NCI-H524 treated with DMSO at 0.1 percent for 48 hours (cell line): ENCODE measurements around the gene GBA2.

Experiments
- DNase-seq: peaks from one replicate; lab custom pipeline; 2025; lab: John Stamatoyannopoulos, UW

Gene GBA2

GRCh38 chr9:35763803-35764202, 14.8 kb upstream of the GBA2 start:
- DNase-seq: no peak

DNA sequence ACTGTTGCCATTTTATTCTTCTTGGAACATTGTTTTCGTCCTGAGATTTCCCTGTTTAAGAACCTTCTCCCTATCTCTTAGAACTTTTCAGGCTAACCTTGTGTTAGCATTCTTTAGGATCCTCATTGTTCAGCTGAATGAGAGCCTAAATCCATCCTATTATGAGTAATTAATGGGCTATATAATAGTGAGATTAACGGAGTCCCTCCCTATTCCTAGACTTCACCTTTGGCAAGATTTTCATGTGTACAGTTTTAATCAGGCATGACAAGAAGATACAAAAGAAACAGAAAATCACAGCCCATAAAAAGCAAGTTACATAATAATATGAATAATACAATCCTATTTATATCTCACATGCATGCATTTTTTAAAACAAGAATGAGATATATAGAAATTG, 14.2 kb upstream of the GBA2 start:
- no peak for DNase-seq

DNA sequence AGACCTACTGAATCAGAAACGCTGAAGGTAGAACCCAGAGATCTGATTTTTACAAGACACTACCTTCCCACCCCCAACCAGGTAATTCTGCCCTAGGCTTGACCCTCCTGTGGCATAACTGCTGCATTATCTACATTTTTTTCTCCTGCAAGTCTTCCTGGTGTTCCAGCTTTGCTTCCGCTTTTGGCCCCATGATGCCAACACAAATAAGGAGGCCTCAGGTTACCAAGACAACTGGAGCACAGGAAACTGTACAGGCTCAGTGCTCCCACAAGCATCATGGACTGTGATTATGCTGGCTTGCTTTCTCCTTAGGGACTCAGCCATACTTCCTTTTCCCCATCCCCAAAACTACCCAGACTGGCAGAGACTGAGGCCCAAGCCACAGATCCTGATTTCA, 11.6 kb upstream of the GBA2 start:
- DNase-seq: no peak

DNA sequence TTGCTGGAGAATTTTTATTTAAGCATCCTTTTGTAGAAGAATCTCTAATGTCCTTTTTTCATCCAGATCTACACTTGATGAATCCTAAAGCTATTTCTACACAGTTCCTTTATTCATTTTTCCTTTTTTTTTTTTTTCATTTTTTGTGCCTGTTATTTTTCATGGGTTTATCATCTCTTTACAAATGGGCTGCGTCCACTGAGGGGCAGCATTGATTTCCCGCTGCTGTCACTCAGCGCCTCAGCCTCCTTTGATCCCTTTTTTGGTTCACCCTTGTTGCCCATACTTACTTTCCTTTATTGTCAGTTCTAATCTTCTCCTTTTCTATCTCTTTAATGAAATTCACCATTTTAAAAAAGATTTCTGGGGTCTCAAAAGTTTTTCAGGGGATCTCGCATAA, 10.8 kb upstream of the GBA2 start:
- no peak for DNase-seq

DNA sequence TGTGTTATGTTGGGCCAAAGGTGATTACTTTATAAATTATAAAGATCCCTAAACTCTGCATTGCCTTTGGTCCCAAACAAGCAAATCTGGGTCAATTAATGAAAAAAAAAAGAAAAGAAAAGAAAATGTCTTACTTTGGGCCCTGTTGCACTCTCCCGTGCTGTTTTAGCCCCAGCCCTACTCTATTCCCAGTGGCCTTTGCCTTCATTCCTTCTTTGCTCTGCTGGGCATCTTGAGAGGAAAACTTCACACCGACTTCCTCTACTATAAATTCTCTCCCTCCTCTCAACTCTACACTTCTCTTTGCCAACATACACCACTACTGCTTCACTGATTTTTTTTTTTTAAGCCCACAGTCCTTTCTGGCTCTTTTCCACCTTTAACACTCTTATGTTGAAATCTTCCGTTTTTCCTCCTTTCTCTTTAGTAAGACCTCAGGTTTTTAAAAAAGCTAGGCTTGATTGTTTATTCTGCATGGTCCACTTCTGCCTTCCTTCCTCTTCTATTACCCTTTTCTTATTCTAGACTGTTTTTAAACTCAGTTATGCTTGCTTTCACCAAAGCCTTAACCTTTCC, 9.5 kb upstream of the GBA2 start:
- DNase-seq: no peak

DNA sequence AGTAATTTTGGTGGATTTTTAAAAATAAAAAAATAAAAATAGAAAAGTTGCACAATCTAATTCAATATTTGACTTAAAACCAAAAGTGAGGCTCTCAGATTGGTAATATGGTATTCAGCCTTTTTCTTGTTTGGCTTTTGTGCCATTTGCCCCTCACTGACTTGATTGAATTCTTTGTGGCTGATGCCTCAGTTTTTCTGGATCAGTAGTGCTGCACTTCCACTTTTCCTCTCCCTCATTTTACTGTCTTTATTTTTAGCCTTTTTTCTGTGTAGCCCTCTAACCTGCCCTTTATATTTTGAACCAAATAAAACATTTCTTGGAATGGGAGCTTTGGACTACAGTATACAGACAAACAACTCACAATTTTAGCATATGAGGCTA, 8.9 kb upstream of the GBA2 start:
- no peak for DNase-seq

- no peak for DNase-seq
These were observed 8.3 kb upstream of the GBA2 start for GRCh38 chr9:35757226-35757891.

DNA sequence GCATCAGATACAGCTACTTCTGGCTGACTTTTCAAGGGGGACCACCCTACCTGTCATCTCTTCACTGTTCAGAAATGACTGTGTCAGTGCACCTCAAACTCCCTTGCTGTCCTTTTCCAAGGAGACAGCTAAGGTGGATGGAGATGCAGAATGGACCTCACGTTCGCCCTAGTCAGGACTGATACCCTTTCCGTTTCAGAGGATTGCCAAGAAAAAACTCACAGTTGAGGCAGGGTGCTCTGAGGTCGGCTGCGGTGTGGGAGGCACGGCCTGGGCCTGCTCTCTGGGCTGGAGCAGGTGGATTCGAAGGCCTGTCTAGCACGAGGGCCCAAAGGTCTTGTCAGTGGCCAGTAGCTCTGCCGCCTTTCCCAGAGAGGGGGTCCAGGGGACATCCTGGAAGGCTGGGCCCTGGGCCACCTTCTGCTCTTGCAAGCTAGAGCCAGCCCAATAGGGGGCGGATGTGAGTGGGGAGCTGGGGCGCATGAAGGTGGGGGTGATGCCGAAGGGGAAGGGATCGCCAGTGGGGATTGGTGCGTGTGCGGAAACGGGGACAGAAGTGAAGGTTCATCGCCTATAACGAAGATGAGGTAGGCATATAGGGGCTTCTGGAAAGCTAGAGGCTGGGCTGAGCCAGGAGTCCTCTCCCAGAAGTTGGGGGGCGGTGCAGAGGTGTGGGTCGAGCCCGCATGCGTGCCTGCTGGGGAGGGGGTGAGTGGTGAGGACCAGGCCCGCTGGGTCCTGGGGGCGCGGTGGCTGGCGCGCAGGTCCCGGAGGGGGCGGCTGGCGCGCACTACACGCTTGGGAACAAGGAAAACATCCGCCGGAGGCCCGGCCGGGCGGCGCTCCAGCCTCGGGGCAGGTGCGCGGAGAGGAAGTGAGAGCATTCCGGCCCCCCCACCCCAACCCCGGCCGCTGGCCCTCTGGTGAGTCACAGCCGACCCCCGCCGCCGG, 7.5 kb upstream of the GBA2 start:
- DNase-seq: no peak

DNA sequence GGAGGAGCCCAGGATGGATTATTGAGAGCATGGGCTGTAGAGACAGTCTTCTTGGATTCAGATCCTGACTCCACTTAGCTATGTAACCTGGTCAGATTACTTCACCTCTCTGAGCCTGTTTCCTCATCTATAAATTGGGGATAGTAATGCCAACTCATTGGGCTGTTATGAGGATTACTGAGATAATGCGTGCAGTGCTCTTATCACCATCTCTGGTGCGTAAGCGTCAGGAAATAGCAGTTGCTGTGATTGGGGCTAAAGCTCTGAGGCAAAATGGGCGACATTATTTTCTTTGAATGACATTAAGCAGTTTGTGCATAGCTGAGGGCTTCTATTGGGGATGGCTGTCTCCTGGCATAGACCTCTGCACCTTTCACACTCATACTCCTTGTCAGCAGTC, 6.0 kb upstream of the GBA2 start:
- DNase-seq: no peak

DNA sequence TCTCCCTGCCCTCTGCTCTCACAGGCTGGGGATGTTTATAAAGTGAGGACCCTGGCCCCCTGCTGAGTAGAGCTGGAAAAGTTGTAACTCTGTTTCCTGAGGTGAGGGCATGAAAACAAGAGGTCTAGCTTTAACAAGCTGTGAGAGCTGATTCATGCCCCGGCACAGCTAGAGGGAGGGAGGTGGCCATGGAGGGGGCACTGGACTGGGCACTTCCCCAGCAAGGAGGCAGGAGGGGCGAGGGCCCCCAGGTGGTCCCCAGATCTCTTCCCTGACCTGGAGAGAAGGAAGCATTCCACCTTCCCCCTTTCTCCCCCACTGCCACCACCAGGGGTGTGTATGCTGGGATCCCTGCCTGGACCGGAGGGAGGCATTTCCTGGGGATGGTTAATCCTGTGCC, 5.2 kb upstream of the GBA2 start, which contains the start of gene MSMP:
MSMP (minus strand) TSS at position 13 of the 400 bp plus-strand sequence. CDS start 147 bp downstream, outside the sequence.
- no peak for DNase-seq

DNA sequence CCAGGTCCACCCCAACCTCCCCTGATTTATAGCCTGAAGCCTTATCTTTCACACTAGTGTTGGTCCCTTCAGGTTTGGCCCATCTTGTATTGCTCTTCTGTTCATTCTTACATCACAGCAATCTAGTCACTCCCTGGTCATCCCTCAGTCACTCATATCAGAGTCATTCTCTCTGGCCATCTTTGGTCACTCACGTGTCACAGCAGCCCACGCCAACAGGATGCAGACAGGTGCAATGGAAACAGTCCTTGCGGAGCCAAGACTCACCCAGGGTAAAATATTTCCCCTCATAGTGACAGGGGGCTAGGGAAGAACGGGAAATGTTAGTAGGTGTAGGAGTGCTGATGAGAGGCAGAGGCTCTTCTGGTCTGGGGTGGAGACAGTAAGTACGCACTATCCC, 4.4 kb upstream of the GBA2 start:
- no peak for DNase-seq

DNA sequence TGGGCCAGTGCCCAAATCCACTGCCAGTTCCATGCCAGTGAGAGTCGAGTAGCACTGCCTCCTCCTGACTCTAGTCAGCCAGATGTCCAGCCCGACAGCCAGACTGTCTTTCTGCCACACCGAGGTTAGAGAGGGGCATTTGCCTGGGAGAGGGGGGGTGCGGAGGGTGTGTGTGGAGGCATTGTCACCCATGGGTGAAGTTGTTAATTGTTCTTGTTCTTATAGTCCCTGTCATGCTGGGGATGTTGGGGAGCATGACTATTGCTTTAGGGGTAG, 1.2 kb upstream of the GBA2 start:
- no peak for DNase-seq

GRCh38 chr9:35749515-35750255, 657 bp upstream of the GBA2 start:
- no peak for DNase-seq

GRCh38 chr9:35748242-35748857, 678 bp downstream of the GBA2 start:
- DNase-seq: no peak

DNA sequence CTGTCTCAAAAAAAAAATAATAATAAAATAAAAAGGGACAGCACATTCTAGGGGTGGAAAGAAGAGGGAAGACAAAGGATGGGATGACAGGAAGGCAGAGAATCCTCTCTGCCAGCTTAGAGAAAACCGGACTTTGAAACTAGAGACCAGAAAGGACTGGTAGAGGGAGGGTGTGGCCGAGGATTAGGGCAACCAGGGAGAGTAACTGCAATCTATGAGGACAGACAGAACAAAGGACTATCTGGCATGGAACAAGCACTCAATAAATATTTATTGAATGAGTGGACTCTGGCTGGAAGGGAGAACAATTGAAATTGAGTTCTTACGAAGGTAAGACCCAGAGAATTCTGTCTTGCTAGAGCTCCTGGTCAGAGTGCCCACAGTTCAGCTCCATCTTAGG, 2.4 kb downstream of the GBA2 start:
- no peak for DNase-seq

DNA sequence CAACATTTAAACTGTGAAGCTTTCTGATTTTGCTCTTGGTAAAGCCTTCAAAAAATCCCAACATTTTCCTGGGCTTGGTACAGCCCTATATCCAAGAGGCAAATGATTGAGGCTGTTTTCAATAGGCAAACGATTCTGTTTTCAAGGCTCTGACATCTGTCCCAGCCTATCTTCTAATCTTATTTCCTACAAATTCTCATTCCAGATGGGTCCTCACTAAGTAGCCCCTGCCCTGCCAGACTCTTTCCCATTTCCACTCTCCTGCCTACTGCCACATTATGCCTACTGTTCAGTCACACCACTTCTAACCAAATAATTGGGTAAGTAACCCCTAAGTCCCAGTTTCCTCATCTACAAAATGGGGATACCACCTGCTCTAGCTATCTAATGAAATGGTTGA, 3.5 kb downstream of the GBA2 start:
- peak; percentile 40 for DNase-seq

- DNase-seq: no peak
These were observed 5.0 kb downstream of the GBA2 start for GRCh38 chr9:35743880-35744518.

- no peak for DNase-seq
These were observed 5.6 kb downstream of the GBA2 start for GRCh38 chr9:35743452-35743851.

DNA sequence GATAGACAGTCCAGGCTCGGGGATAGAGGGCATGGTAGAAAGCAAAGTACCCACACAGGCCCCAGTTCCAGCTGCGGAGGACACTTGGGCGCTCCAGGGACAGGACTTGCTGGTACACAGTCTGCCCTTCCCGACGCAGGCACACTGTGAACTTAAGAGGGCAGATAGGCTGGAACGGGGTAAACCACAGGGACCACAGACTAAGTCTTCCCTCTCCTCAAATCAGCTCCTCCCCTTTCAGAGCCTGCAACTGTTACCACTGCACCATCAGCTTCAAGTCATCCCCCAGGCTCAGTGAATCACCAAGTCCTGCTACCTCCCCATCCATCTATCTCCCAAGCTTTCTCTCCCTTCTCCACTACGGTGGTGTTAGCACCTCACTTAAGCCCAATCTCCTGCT, 7.3 kb downstream of the GBA2 start:
- DNase-seq: no peak

DNA sequence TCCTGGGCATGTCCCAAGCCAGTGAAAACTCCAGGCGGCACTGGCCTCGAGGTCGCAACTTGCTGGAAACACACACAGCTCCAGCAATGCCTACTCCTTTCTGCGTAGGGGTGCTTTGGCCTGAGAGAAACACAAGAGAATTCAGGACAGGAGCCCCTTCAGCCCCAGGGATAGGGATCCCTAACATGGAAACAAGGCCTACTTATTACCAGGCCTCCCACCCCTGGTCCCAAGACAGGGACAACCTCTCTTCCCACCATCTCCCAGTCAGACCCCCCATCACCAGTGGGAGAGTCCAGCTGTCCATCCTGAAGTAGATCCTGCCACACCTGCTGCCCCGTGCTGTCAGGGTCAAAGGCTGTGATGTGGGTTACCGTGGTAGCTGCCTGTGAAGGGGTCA, 8.8 kb downstream of the GBA2 start:
- no peak for DNase-seq

DNA sequence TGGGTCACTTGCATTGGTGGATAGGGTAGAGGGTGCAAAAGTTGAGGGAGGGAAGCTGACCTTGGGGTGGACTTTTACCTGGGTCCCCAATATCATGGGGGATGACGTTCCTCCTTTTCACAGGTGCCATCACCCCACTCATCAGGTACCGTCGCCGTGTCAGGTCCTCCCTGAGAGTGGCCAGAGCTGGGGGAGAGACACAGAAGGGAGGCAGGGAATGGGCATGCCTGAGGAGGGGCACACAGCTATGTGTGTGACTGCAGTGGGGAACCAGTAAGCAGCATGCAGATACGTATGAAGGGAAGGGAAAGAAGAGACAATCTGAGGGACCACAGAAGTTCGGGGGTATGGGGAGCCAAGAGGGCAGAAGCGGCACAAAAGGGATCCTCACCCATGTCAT, 10.1 kb downstream of the GBA2 start:
- no peak for DNase-seq

- DNase-seq: no peak
These were observed 10.8 kb downstream of the GBA2 start for GRCh38 chr9:35738186-35738585.
